HG03558 (cell line): ENCODE results near the gene BACH2.
A peak's percentile ranks its signal among the peaks of the same experiment; 100 is the strongest.
"Not testable (repeated sequence)": the region's sequence is repeated elsewhere in the genome, so short reads cannot be mapped to it uniquely, and the experiment has no call there.

ENCODE experiments used
- ATAC-seq: cut with Tn5 transposase; IDR thresholded peaks from one replicate; pipeline ENCODE4 v1.9.1; 2021; ENCODE audit warnings: moderate number of reproducible peaks; ENCODE audit not compliant: unreplicated experiment; ENCODE audit errors: extremely low read depth

The BACH2 gene

DNA sequence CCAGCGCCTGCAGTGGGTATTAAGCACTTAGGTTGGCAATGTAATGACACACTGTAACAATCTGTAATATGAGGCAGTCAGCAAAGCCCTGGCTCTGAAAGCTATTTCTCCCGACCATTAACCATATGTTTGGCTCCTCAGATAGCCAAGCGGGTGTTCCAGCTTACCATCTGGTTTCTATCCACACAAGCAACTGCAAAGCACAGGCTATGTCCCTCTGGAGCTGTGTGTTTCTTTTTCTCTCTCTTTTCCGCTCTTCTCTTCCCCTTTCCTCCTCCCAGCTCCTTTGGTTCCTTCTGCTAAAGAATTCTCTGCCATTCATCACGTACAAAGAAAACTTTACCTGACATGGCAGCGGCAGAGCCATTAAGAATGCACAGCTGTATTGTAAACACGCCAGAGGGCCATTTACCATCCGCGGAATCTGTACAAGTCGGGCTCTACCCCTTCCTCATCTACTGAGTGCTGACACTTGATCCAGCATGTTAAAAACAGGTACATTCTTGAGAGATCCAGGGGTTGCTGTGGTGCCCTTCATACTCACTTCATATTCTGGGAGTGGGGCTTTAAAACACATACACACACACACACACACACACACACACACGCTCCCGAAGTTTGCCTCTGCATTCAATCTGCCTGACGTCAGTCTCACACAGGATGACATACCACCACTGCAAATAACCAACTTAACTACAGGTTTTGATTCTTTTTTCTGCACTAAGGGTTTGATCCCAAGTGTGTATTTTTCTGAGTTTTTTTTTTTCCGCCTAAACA, 77.2 kb downstream of the BACH2 start:
- no peak for ATAC-seq

DNA sequence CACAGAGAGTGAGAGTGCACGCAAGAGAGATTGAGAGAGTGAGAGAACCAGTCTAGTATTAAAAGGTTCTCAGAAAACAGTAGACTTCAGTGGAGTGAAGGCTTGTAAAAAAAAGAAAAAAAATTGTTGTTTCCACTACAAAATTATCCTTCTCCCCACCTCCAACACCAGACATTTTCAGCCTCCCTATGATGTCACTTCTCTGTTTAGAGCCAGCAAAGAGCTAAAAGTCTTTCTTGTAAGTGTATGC, 77.8 kb downstream of the BACH2 start:
- ATAC-seq = no peak

DNA sequence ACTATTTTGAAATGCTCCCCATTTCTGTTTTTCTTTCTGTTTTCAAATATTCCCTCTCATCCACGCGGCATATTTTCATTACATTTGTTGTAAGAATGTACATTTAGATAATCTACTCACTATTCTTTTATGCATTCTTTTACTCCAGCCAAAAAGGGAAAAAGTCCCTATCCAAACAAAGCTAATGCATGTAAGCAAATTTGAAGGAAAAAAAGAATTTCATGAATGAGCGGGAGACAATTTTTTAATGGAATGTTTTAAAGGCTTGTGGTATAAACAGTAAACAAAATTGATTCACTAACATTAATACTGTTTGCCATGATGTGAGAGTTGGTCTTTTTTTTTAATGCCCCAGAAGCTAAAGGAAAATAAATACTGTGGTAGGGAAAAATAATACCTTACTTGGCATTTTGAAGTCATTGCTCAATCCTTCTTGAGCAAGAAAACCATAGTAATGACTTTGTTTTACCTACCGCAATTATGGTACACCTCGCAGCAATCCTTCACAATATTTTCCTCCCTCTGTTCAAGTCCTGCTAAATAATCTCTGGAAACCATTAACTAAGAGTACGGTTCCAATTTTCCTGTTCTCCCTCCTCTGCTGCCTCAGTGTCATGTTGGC, 79.0 kb downstream of the BACH2 start:
- no peak for ATAC-seq

DNA sequence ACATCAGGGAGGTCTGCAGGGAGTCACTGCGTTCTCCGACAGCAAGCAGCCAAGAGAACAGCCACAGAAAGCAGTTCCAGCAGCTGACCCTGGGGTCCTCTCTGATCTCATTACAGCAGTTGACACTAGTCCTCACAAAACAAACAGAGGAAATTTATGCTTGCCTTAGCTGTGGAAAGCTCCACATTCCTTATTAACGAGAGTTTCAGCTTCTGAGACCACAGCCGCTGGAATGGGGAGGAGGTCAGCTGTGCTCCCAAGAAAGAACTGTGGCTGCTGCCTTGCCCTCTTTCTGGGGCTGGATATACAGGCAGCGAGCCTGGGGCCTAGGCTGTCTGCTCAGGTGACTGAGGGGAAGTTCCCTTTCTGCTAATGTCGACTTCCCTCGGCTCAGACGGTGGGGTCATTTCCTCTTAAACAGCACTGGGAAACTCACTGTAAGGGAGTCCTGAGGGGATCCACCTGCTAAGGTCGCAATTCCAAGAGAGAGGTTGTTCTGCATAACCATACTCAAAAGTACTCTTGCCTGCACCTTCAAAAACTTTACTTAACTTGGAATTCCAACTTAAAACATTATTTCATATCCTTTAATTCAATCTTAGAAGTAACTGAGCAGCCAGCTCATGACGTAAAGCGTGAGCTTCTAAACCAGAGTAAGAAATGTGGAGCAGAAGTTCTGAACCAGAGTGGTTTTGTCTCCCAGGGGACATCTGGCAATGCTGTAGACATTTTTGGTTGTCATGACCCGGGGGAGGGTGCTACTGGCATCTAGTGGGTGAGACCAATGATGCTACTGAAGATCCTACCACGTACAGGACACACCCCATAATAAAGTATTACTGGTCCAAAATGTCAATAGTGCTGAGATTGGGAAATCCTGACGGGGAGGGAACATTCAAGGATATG, 80.3 kb downstream of the BACH2 start:
- peak; percentile 34 for ATAC-seq

DNA sequence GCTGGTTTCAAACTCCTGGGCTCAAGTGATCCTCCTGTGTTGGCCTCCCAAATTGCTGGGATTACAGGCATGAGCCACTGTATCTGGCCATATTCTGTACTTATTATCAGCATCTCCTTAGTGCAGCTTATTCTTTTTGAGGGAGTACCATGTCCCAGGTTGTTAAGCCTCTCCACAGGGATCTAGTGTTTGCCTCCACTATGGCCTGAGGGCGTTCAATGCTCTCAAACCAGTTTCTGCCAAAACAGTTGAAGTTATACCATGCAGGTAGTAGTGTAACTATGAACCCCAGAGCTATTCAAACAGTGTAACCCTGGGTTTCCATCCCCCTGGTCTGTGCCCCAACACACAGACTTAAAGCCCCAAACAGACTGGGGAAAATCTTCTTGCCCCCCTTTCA, 81.7 kb downstream of the BACH2 start:
- ATAC-seq = no peak

DNA sequence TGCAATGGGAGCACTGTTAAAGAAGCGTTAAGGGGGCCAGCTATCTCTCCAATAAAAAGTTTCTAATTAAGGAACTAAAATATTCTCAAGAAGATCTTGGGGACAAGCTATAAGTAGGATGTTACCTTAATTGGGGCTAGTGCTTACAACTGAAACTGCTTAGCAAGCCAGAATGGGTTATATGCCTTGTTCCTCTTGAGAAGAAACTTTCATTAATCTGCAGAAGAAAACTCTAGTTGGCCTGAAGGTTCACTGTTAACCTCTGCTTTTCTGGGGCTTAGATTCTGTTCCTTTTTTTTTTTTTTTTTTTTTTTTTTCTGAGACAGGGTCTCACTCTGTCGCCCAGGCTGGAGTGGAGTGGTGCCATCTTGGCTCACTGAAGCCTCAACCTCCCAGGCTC, 82.2 kb downstream of the BACH2 start:
- no peak for ATAC-seq

DNA sequence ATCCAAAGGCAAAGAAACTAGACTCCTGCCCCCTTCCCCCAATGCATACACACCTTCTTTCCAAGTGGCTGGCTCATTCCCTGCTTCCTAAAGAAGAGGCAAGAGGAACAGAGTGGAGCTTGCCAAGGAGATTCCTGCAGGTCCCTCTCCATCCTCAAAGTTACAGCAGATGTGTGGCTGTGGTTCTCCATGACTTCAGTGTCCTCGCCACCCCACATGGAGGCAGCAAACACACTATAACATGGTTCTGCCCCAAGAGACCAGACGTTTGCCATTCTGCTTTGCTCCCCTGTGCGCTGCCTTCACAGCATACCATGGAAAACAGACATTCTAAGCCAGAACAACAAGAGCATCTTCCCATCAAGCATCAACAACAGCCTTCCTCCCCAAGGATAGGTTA, 84.4 kb downstream of the BACH2 start:
- no peak for ATAC-seq

DNA sequence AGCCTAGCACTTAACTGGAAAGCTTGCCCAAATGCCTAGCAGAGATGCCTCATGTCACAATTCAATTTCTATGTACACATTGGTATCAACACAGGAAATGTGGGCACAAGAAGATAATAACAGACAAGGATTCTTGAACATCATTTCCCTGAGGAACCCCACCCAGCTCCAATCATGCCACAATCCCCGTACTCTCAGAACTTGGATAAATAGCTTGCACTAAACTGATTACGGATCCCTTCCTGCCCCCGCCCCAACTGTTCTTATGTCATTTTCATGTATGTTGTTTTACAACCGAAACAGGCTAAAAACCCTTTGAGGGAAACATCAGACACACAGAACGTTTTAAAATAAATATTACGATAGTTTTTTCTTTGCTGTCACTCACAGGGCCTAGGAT, 87.1 kb downstream of the BACH2 start:
- no peak for ATAC-seq

DNA sequence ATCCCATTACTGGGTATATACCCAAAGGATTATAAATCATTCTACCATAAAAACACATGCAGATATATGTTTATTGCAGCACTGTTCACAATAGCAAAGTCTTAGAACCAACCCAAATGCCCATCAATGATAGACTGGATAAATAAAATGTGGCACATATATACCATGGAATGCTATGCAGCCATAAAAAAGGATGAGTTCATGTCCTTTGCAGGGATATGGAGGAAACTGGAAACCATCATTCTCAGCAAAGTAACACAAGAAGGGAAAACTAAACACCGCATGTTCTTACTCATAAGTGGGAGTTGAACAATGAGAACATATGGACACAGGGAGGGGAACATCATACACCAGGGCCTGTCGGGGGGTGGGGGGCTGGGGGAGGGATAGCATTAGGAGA, 88.0 kb downstream of the BACH2 start:
- not testable (repeated sequence) for ATAC-seq

DNA sequence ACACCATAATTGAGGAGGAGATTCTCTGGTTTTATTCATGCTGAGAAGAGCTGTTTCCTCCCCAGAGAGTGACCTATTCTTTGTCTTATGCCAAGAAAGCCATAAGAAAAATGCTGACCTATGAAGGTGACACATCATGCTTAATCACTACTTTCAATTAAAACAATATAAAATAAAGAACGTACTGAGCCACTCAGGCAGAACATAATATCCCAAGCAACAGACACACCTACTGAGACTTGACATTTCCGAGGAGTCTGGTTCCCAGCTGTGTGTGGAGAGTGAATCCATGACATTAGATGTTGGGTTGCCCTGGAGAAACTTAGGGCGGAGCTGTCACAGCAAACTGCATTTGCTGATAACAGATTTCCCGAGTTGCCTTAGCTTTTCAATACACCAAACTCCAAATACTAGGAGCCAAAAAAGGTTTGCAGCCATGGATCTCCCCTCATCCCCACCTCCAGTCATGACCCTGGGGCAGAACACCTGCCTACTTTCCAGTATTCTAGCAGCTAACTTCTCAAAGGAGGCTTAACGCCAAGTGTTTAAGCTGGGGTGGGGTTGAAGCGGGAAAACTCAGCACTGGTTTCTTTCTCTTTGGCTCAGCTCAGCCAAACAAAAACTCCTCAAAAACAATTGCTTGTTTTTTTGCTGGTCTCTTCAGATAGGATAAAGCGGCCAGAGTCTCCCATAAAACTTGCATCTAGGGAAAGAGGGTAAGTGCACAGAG, 92.2 kb downstream of the BACH2 start:
- ATAC-seq = no peak

DNA sequence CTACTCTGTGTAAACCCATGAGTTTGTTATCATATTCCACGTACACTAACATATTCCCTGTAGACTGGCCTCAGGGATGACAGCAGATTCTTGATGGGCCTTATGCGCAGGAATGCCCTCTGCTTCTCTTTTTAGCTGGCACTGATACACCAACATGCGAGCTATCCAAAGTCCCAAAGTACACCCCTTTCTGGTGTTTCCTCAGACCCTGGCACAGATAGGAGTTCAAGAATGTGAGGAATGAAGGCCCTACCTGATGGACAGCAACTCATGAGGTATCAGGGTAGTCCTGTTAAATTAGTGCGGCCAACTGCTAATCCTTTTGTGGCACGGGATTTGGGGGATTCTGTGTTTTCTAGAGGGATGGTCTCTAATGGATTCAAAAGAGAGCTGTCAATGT, 93.0 kb downstream of the BACH2 start:
- no peak for ATAC-seq

DNA sequence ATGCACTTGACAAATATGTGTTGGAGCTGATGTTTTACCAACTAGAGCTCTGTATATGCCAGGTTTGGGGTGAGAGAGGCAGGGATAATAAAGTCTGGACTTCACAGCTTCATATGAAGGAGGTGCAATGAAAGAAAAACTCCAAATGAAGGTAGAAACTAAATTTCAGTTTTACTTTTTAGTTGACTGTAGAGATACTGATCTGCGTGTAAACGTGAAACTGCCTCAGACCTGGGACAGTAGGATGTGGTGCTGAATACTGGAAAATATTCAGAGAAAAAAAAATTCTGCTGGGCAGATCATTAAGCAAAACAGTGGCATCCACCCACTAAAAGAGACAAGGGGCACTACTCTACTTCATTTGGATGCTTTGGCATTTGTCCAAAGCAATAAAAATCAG, 94.5 kb downstream of the BACH2 start:
- no peak for ATAC-seq

DNA sequence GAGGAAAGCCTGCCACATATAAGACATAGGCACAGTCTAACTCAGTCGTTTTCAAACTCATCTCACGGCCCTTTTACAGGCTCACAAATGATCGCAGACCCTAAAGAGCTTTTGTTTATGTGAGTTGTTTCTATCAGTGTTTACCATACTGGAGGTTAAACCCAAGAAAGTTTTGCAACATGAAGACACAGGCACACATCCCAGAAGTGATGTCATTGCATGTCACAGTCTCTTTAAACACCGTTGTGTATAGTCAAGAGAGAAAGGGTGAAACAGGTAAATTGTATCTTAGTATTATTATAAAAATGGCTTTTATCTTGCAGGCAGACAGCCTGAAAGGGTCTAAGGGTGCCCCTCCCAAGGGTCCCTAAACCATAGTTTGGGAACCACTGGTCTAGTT, 96.7 kb downstream of the BACH2 start:
- no peak for ATAC-seq

DNA sequence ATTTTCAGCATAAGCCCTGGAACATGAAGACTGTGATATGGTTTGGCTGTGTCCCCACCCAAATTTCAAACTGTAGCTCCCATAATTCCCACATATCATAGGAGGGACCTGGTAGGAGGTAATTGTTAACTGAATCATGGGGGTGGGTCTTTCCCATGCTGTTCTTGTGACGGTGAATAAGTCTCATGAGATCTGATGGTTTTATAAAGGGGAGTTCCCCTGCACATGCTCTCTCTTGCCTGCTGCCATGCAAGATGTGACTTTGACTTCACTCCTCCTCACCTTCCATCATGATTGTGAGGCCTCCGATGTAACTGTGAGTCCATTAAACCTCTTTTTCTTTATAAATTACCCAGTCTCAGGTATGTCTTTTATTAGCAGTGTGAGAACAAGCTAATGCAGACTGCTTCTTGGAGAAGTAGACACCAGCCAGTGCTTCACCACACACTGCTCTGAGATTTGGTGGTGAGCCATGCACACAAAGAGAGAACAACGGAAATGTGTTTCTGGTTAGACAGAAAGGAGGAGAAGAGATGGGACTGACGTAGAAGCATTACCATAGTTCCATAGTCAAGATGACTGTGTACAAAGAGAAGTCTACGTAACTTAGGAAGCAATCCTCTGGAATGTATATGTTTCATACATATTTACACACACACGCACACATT, 97.8 kb downstream of the BACH2 start:
- no peak for ATAC-seq

DNA sequence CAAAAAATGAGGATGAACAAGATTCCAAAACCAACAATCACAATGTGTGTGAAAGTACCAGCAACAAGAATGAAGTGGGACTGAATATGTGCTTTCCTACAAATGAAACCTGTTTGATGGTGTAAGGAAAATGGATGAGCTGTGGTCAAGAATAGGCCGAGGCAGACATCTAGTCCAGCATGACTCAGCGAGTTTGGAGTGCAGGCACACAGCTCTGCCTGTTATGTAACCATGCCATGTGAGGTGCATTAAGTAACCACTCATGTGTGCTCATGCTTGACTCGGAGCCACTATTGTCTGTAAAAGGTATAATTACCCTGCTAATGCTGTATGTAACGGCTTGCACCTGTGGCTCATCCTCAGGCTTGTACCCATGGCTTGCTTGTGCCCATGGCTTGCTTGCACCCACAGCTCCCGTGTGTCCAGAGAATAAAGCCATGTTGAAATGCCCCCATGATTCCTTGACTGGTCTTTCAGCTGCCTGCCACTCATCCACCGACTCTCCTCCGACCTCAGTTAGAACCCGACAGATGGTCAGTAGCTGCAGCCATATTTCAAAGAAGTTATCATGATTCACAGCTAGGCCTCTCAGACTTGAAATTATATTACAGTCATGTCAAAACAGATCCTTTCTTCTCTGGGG, 98.7 kb downstream of the BACH2 start:
- ATAC-seq = no peak

DNA sequence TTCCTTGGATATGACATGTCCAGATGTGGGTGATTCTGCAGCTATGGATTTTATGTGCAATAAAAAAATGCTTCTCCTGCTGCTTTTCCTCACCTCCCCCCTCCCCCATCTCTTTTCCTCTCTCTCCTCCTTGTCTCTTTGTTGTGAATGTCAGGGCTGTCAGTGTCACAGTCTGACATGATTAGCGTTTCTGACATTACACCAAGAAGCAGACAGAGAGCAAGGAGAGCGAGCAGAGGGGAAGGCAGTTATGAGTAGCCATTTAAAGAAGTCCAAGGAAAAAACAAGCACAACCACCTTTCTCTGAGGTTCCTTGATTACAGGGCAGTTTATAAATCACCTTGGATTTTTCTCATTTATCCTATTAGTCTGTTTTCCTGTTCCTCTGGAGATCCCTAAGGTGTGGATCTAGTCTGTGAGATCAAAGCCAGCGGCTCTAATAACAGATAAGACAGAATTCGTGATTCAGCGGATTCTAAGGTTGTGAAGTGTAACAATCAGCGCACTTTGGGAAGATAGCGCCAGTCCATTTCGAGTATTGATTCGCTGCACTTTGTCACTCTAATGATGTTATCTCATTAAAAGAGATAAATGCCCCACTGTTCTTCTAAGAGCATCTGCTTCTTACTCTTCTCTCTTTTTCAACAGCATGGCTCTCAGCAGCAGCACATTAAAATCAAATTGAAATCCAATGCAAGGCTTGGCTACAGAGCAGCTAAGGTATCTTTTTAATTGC, 101.4 kb downstream of the BACH2 start:
- no peak for ATAC-seq

DNA sequence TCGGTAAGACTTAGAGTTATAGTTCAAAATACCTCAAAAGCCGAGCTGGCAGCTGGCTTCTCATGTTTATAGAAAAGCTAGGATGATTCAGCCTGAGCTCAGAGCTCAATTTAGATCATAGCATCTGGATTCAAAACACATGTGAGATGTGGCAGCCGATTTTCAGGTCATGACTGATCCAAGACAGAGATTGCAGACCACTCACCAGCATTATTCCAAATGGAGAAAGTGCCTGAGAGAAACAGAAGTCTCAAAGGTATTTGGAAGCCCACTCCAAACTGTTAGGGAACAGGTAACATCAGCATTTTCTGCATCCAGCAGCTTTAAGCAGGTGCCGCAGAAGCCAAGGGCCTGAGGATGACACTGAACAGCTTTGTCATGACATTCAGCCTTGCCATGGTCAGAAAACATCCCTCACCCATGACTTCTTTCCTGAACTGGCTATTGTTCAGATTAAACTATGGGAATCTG, 102.2 kb downstream of the BACH2 start:
- no peak for ATAC-seq

DNA sequence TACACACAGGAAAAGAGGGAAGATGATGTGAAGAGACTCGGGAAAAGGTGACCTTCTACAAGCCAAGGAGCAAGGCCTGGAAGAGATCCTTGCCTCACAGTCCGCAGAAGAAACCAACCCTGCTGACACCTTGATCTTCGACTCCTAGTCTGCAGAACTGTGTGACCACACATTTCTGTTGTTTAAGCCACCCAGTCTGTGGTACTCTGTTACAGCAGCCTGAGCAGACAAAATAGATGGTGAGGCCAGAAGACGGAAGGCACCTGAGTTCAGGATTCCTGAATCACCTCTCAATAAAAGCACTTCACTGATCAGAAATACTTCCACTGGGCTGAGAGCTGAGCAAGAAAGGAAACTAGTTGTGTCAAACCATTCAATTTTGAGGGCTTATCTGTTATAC, 103.3 kb downstream of the BACH2 start:
- no peak for ATAC-seq

DNA sequence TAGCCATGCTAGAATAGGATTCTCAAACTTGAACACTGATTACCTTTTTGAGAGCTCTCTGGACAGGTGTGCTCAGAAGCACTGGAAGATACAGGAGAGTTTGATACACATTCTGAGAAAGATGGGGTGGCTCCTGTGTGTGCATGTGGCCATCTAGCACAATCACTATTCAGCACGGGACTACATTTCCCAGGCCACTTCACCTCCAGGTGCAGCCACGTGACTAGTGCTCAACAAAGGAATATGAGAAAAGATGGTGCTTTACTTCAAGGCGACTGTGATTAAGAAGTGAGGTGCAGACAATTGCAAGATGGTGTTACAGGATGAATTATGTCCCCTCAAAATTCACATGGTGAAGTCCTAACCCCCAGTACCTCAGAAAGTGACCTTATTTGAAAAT, 103.8 kb downstream of the BACH2 start:
- no peak for ATAC-seq
